Measurements from ENCODE around the gene TBC1D25.
A peak's percentile ranks its signal among the peaks of the same experiment; 100 is the strongest.

TBC1D25 gene

DNA sequence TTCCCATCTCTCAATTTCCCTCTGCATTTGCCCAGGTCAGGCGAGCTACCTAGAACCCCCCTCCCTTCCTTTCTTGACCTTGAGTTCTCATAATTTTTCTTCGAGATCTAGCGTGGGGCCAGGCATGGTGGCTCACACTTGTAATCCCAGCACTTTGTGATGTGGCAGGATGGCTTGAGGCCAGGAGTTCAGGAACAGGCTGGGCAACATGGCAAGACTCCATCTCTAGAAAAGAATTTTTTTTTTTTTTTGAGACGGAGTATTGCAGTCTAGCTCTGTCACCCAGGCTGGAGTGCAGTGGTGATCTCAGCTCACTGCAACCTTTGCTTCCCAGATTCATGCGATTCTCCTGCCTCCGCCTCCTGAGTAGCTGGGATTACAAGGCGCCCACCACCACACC, 35.3 kb upstream of the TBC1D25 start:
- H3K27me3 ChIP-seq (ENCODE audit: insufficient read depth, poor library complexity, severe bottlenecking): no peaks in the 10 kb centered on the region
- no peak for DNase-seq (ENCODE audit: low spot score)
- no peak overlapping the region for H3K27ac ChIP-seq (ENCODE audit: poor library complexity, severe bottlenecking)
- ATAC-seq (ENCODE audit: low read depth): no peak
- H3K4me1 ChIP-seq (ENCODE audit: insufficient read depth, poor library complexity, severe bottlenecking): no peaks in the 10 kb centered on the region
- TF ChIP-seq CTCF (IDR thresholded peaks at IDR 0.05; ENCODE audit: poor library complexity, severe bottlenecking): no peak
- no peaks in the 10 kb centered on the region for H3K36me3 ChIP-seq (ENCODE audit: low read depth)
- no peak overlapping the region for H3K4me3 ChIP-seq (ENCODE audit: severe bottlenecking)
- H3K9me3 ChIP-seq (ENCODE audit: severe bottlenecking): no peaks in the 10 kb centered on the region

GRCh38 chrX:48505481-48505880, 34.0 kb upstream of the TBC1D25 start:
- DNase-seq (ENCODE audit: low spot score) (no peak), ATAC-seq (ENCODE audit: low read depth) (no peak)
- peaks cover 4% of the 10 kb centered on the region for H3K4me1 ChIP-seq (ENCODE audit: insufficient read depth, poor library complexity, severe bottlenecking)
- no peak for TF ChIP-seq CTCF (IDR thresholded peaks at IDR 0.05; ENCODE audit: poor library complexity, severe bottlenecking)
- H3K27ac ChIP-seq (ENCODE audit: poor library complexity, severe bottlenecking): no peak overlapping the region
- H3K9me3 ChIP-seq (ENCODE audit: severe bottlenecking): no peaks in the 10 kb centered on the region
- peaks cover 5% of the 10 kb centered on the region; the same call in 1 of the 2 replicates for H3K36me3 ChIP-seq (ENCODE audit: low read depth)
- no peaks in the 10 kb centered on the region for H3K27me3 ChIP-seq (ENCODE audit: insufficient read depth, poor library complexity, severe bottlenecking)
- H3K4me3 ChIP-seq (ENCODE audit: severe bottlenecking): no peak overlapping the region

DNA sequence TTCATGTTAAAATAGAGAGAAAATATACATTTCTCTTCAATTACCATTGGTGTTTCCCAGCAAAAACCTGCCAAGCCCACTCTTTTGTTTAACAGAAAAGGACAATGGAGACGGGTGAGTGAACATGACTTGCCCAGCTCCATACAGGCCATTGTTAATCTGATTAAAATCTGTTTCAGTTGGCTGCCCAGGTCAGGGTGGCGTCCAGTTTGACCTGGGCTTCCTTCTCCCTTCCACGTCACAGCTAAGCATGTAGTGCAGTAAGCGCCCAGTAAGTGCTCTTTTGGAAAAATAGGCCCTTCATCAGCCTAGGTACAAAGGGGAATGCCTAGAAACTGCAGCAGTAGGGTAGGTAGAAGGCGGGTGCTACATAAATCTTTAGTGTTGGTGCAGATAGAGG, 32.3 kb upstream of the TBC1D25 start:
- TF ChIP-seq CTCF (IDR thresholded peaks at IDR 0.05; ENCODE audit: poor library complexity, severe bottlenecking): no peak
- Histone ChIP-seq H3K4me1 (ENCODE audit: insufficient read depth, poor library complexity, severe bottlenecking) (peaks cover 4% of the 10 kb centered on the region), H3K9me3 (ENCODE audit: severe bottlenecking) (no peaks in the 10 kb centered on the region), H3K4me3 (ENCODE audit: severe bottlenecking) (no peak overlapping the region), H3K36me3 (ENCODE audit: low read depth) (peaks cover 15% of the 10 kb centered on the region), H3K27me3 (ENCODE audit: insufficient read depth, poor library complexity, severe bottlenecking) (no peaks in the 10 kb centered on the region), H3K27ac (ENCODE audit: poor library complexity, severe bottlenecking) (no peak overlapping the region)
- no peak for DNase-seq (ENCODE audit: low spot score)
- no peak for ATAC-seq (ENCODE audit: low read depth)

- ATAC-seq (ENCODE audit: low read depth) (peak; percentile 90), DNase-seq (ENCODE audit: low spot score) (peak; percentile 75)
- peaks cover 23% of the 10 kb centered on the region for H3K36me3 ChIP-seq (ENCODE audit: low read depth)
- peak within 1 kb of the TSS; percentile 88 for H3K4me3 ChIP-seq (ENCODE audit: severe bottlenecking)
- peak within 1 kb of the TSS; percentile 58 for H3K27ac ChIP-seq (ENCODE audit: poor library complexity, severe bottlenecking)
- no peaks in the 10 kb centered on the region for H3K9me3 ChIP-seq (ENCODE audit: severe bottlenecking)
- no peaks in the 10 kb centered on the region for H3K27me3 ChIP-seq (ENCODE audit: insufficient read depth, poor library complexity, severe bottlenecking)
- H3K4me1 ChIP-seq (ENCODE audit: insufficient read depth, poor library complexity, severe bottlenecking): peaks cover 4% of the 10 kb centered on the region
- no peak for TF ChIP-seq CTCF (IDR thresholded peaks at IDR 0.05; ENCODE audit: poor library complexity, severe bottlenecking)
Observed at GRCh38 chrX:48508400-48509244, 30.9 kb upstream of the TBC1D25 start, which contains the start of gene PORCN. Gene PORCN (plus strand): TSS chrX:48508992. CDS start chrX:48509821, 829 bp downstream.

DNA sequence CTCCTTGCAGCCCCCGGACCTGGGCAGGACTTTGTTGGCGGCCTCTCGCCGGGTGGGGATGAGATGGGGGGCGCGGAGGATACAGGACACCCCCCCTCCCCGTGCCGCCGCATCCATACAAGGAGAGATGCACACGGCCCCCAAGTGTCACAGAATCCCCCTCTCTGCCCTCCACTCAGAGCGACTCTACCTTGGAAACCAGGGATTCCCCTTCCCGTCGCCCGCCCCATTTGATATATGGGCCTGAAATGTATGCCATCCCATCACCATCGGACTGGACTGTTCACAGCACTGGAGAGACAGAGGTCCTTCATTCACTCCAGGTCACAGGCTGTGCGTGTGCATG, 30.3 kb upstream of the TBC1D25 start:
- H3K27me3 ChIP-seq (ENCODE audit: insufficient read depth, poor library complexity, severe bottlenecking): no peaks in the 10 kb centered on the region
- DNase-seq (ENCODE audit: low spot score): no peak
- TF ChIP-seq CTCF (IDR thresholded peaks at IDR 0.05; ENCODE audit: poor library complexity, severe bottlenecking): no peak
- no peaks in the 10 kb centered on the region for H3K9me3 ChIP-seq (ENCODE audit: severe bottlenecking)
- no peak for ATAC-seq (ENCODE audit: low read depth)
- H3K4me1 ChIP-seq (ENCODE audit: insufficient read depth, poor library complexity, severe bottlenecking): peaks cover 8% of the 10 kb centered on the region
- H3K36me3 ChIP-seq (ENCODE audit: low read depth): peaks cover 29% of the 10 kb centered on the region
- H3K4me3 ChIP-seq (ENCODE audit: severe bottlenecking): peak overlapping the region; percentile 88
- H3K27ac ChIP-seq (ENCODE audit: poor library complexity, severe bottlenecking): peak overlapping the region; percentile 58
